ENCODE data around the gene NFATC2. TPM values are rescaled to one million over a fixed set of nuclear protein-coding genes. Genes with fewer than 3 reads are reported as not detected.
A peak's percentile ranks its signal among the peaks of the same experiment; 100 is the strongest.

The NFATC2 gene
- total RNA-seq, 1 donor from 2014 or later: 3.9 TPM

DNA sequence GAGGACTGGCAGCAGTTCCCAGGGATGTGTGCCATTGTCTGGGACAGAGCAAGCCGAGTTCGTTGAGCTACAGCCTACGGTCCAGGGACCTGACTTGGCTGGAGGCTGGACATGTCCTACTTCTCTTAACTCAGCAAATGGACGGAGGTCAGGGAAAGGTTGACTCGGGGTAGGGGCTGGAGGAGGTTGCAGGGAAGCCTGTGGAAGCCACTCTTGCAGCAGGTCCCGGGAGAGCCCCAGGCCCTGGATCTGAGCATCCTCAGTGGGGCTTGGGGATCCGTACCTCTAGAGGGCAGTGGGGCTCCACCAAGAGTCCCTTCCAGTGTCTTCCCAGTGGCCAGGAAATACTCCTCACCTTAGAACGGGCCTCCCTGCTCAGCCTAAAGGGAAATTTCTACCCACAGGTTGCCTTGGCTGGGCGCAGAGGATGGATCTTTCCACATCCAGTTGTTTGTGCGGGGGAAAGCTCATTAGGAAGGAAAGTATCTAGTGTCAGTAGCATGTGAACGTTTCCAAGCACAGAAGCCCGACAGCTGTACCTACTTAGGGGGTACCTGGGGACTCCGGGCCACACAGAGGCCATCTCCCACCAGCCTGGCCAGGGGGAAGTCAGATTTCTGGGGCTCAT, 170.2 kb downstream of the NFATC2 start:
- peaks cover 13% of the 10 kb centered on the region for H3K79me2 ChIP-seq (ENCODE audit: insufficient read depth, low read length)
- Mint-ChIP-seq H3K27ac (ENCODE audit: unreplicated experiment) (peak overlapping the region; percentile 2), H3K4me1 (ENCODE audit: low read depth, unreplicated experiment) (peaks cover 13% of the 10 kb centered on the region), H3K4me3 (ENCODE audit: unreplicated experiment) (no peak overlapping the region), H3K36me3 (ENCODE audit: low read depth, unreplicated experiment) (peaks cover 4% of the 10 kb centered on the region), H3K27me3 (ENCODE audit: low read depth, unreplicated experiment) (no peaks in the 10 kb centered on the region), H3K9me3 (ENCODE audit: unreplicated experiment) (peaks cover 4% of the 10 kb centered on the region)
- H3K27ac ChIP-seq (ENCODE audit: low read depth, low read length): no peak overlapping the region
- TF ChIP-seq, protein P1, sequence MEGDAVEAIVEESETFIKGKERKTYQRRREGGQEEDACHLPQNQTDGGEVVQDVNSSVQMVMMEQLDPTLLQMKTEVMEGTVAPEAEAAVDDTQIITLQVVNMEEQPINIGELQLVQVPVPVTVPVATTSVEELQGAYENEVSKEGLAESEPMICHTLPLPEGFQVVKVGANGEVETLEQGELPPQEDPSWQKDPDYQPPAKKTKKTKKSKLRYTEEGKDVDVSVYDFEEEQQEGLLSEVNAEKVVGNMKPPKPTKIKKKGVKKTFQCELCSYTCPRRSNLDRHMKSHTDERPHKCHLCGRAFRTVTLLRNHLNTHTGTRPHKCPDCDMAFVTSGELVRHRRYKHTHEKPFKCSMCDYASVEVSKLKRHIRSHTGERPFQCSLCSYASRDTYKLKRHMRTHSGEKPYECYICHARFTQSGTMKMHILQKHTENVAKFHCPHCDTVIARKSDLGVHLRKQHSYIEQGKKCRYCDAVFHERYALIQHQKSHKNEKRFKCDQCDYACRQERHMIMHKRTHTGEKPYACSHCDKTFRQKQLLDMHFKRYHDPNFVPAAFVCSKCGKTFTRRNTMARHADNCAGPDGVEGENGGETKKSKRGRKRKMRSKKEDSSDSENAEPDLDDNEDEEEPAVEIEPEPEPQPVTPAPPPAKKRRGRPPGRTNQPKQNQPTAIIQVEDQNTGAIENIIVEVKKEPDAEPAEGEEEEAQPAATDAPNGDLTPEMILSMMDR (IDR thresholded peaks at IDR 0.05; ENCODE audit: insufficient read depth, low read depth, low read length): peak; percentile 66
- TF ChIP-seq EZH2 (IDR thresholded peaks at IDR 0.05; ENCODE audit: insufficient read depth, low read length): no peak
- no peaks in the 10 kb centered on the region for H3K9me3 ChIP-seq (ENCODE audit: insufficient read depth, low read depth, low read length)
- H3K27me3 ChIP-seq (ENCODE audit: insufficient read depth, low read length): no peaks in the 10 kb centered on the region
- peak overlapping the region; percentile 54 for H3K9ac ChIP-seq (ENCODE audit: low read length)
- peaks cover 26% of the 10 kb centered on the region for H3K4me1 ChIP-seq (ENCODE audit: insufficient read depth, low read length)
- H3K4me3 ChIP-seq (ENCODE audit: insufficient read depth, low read depth, low read length): no peak overlapping the region
- peak overlapping the region; percentile 64 for H2AFZ ChIP-seq (ENCODE audit: low read depth, low read length)
- H4K20me1 ChIP-seq (ENCODE audit: insufficient read depth, low read length): no peaks in the 10 kb centered on the region
- FAIRE-seq: no peak
- peak; percentile 43 for DNase-seq (ENCODE audit: low read depth)
- H3K36me3 ChIP-seq (ENCODE audit: insufficient read depth, low read length): no peaks in the 10 kb centered on the region
- H3K4me2 ChIP-seq (ENCODE audit: low read length): no peak overlapping the region

DNA sequence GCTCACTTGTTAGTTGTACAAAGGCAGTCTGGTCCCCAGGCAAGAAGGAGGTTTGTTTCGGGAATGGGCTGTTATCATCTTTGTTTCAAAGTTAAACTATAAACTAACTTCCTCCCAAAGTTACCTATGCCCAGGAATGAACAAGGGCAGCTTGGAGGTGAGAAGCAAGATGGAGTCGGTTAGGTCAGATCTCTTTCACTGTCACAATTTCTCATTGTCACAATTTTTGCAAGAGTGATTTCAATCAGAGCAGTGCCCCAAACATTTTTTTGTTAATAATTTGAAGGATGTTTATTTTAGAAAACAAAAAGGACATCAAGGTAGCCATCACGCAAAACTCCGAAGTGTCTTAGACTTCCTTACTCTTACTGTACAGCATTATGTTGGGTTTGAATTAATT, 170.8 kb downstream of the NFATC2 start:
- DNase-seq (ENCODE audit: low read depth): no peak
- Mint-ChIP-seq H3K9me3 (ENCODE audit: unreplicated experiment) (peaks cover 4% of the 10 kb centered on the region), H3K36me3 (ENCODE audit: low read depth, unreplicated experiment) (peaks cover 6% of the 10 kb centered on the region), H3K4me1 (ENCODE audit: low read depth, unreplicated experiment) (peaks cover 18% of the 10 kb centered on the region), H3K4me3 (ENCODE audit: unreplicated experiment) (no peak overlapping the region), H3K27me3 (ENCODE audit: low read depth, unreplicated experiment) (no peaks in the 10 kb centered on the region), H3K27ac (ENCODE audit: unreplicated experiment) (peak overlapping the region; percentile 2)
- Histone ChIP-seq H3K4me3 (ENCODE audit: insufficient read depth, low read depth, low read length) (no peak overlapping the region), H3K9ac (ENCODE audit: low read length) (peak overlapping the region; percentile 54), H3K4me1 (ENCODE audit: insufficient read depth, low read length) (peaks cover 31% of the 10 kb centered on the region), H3K36me3 (ENCODE audit: insufficient read depth, low read length) (no peaks in the 10 kb centered on the region), H2AFZ (ENCODE audit: low read depth, low read length) (no peak overlapping the region), H3K27me3 (ENCODE audit: insufficient read depth, low read length) (no peaks in the 10 kb centered on the region), H3K27ac (ENCODE audit: low read depth, low read length) (no peak overlapping the region), H3K4me2 (ENCODE audit: low read length) (no peak overlapping the region), H3K9me3 (ENCODE audit: insufficient read depth, low read depth, low read length) (no peaks in the 10 kb centered on the region), H3K79me2 (ENCODE audit: insufficient read depth, low read length) (peaks cover 18% of the 10 kb centered on the region), H4K20me1 (ENCODE audit: insufficient read depth, low read length) (no peaks in the 10 kb centered on the region)
- TF ChIP-seq, protein P1 (IDR thresholded peaks at IDR 0.05; ENCODE audit: insufficient read depth, low read depth, low read length): no peak
- no peak for TF ChIP-seq EZH2 (IDR thresholded peaks at IDR 0.05; ENCODE audit: insufficient read depth, low read length)
- no peak for FAIRE-seq

- Histone ChIP-seq H3K4me1 (ENCODE audit: insufficient read depth, low read length) (peaks cover 48% of the 10 kb centered on the region), H3K36me3 (ENCODE audit: insufficient read depth, low read length) (no peaks in the 10 kb centered on the region), H2AFZ (ENCODE audit: low read depth, low read length) (no peak overlapping the region), H3K9ac (ENCODE audit: low read length) (no peak overlapping the region), H3K4me2 (ENCODE audit: low read length) (no peak overlapping the region), H4K20me1 (ENCODE audit: insufficient read depth, low read length) (no peaks in the 10 kb centered on the region), H3K79me2 (ENCODE audit: insufficient read depth, low read length) (peaks cover 18% of the 10 kb centered on the region), H3K27me3 (ENCODE audit: insufficient read depth, low read length) (no peaks in the 10 kb centered on the region), H3K9me3 (ENCODE audit: insufficient read depth, low read depth, low read length) (no peaks in the 10 kb centered on the region), H3K4me3 (ENCODE audit: insufficient read depth, low read depth, low read length) (no peak overlapping the region), H3K27ac (ENCODE audit: low read depth, low read length) (peak overlapping the region; percentile 100)
- peaks cover 34% of the 10 kb centered on the region for H3K4me1 Mint-ChIP-seq (ENCODE audit: low read depth, unreplicated experiment)
- no peak for FAIRE-seq
- no peak for DNase-seq (ENCODE audit: low read depth)
- H3K27me3 Mint-ChIP-seq (ENCODE audit: low read depth, unreplicated experiment): no peaks in the 10 kb centered on the region
- H3K36me3 Mint-ChIP-seq (ENCODE audit: low read depth, unreplicated experiment): peaks cover 6% of the 10 kb centered on the region
- peaks cover 4% of the 10 kb centered on the region for H3K9me3 Mint-ChIP-seq (ENCODE audit: unreplicated experiment)
- TF ChIP-seq, protein P1 (IDR thresholded peaks at IDR 0.05; ENCODE audit: insufficient read depth, low read depth, low read length): no peak
- no peak for TF ChIP-seq EZH2 (IDR thresholded peaks at IDR 0.05; ENCODE audit: insufficient read depth, low read length)
- H3K4me3 Mint-ChIP-seq (ENCODE audit: unreplicated experiment): no peak overlapping the region
- H3K27ac Mint-ChIP-seq (ENCODE audit: unreplicated experiment): no peak overlapping the region
Measured at GRCh38 chr20:51369503-51369902, 173.0 kb downstream of the NFATC2 start.

Data from astrocyte (in vitro differentiated cells and primary cell).